ENCODE results near the gene VAMP3.
A peak's percentile ranks its signal among the peaks of the same experiment; 100 is the strongest.

Gene VAMP3, protein sequence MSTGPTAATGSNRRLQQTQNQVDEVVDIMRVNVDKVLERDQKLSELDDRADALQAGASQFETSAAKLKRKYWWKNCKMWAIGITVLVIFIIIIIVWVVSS

DNA sequence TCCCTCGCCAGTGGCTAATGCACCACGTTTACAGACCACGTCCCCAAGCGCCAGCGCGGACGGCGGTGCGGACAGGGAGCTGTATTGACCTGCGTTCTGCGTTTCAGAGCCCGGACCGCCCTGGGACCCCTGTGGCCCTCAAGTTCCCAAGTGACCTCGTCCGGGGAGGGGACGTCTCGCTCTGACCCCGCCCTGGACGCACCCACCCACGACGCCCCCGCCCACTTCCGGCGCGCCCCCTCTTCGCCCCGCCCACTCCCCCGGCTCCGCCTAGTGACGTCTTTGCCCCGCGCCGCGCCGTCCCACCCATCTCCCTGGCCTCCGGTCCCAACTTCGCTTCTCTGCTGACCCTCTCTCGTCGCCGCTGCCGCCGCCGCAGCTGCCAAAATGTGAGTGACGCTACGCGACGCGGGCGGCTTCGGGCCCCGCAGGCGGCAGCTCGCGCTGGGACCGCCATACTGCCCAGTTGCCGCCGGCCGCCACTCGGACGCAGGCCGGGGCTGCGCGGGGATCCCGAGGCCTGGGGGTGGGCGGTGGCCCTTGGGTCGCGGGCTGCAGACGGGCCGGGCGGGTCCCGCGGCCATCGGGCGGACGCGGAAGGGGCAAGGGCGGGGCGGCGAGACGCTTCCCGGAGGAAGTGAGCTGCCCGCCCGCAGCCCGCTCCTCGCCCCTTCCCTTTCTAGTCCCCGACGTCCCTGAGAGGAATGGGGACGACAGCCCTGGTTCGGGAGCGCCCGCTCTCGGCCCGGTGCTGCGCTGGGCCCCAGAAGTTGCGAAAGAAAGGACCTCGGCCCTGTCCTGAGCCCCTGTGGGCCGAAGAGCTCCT lies at the start of gene VAMP3:
Gene VAMP3, plus strand, starts transcription at position 300 of the 826 bp plus-strand sequence. Its CDS starts 88 bp downstream, at position 388.
- Histone ChIP-seq H3K79me2 (ENCODE audit: insufficient read depth, low read length) (peaks cover 31% of the 10 kb centered on the region), H2AFZ (ENCODE audit: low read depth, low read length) (peak within 1 kb of the TSS; percentile 99), H4K20me1 (ENCODE audit: insufficient read depth, low read length) (peaks cover 2% of the 10 kb centered on the region; the same call in 1 of the 2 replicates), H3K4me2 (ENCODE audit: insufficient read depth, low read length) (peak within 1 kb of the TSS; percentile 79), H3K4me1 (ENCODE audit: insufficient read depth, low read length) (peaks cover 20% of the 10 kb centered on the region), H3K27ac (ENCODE audit: low read length) (peak within 1 kb of the TSS; percentile 53), H3K9me3 (ENCODE audit: insufficient read depth, low read length, severe bottlenecking) (no peaks in the 10 kb centered on the region), H3K4me3 (ENCODE audit: low read depth in 1 of 2, low read length in 2 of 2) (peak within 1 kb of the TSS; percentile 84 to 87; a peak in 3 of 4 replicates), H3K36me3 (ENCODE audit: insufficient read depth, low read length) (peaks cover 17% of the 10 kb centered on the region), H3K27me3 (ENCODE audit: insufficient read depth, low read length, poor library complexity) (no peaks in the 10 kb centered on the region), H3K9ac (ENCODE audit: low read depth, low read length) (peak within 1 kb of the TSS; percentile 90)
- DNase-seq (peak; percentile 75), ATAC-seq (ENCODE audit: insufficient read depth, low read depth) (peak; percentile 86)
- TF ChIP-seq, protein P1, sequence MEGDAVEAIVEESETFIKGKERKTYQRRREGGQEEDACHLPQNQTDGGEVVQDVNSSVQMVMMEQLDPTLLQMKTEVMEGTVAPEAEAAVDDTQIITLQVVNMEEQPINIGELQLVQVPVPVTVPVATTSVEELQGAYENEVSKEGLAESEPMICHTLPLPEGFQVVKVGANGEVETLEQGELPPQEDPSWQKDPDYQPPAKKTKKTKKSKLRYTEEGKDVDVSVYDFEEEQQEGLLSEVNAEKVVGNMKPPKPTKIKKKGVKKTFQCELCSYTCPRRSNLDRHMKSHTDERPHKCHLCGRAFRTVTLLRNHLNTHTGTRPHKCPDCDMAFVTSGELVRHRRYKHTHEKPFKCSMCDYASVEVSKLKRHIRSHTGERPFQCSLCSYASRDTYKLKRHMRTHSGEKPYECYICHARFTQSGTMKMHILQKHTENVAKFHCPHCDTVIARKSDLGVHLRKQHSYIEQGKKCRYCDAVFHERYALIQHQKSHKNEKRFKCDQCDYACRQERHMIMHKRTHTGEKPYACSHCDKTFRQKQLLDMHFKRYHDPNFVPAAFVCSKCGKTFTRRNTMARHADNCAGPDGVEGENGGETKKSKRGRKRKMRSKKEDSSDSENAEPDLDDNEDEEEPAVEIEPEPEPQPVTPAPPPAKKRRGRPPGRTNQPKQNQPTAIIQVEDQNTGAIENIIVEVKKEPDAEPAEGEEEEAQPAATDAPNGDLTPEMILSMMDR (IDR thresholded peaks at IDR 0.05; ENCODE audit: borderline replicate concordance, extremely low read depth, low read length, poor library complexity, severe bottlenecking) = no peak
- TF ChIP-seq EZH2 (IDR thresholded peaks at IDR 0.05; ENCODE audit: borderline replicate concordance, low read depth, low read length, severe bottlenecking) = no peak

DNA sequence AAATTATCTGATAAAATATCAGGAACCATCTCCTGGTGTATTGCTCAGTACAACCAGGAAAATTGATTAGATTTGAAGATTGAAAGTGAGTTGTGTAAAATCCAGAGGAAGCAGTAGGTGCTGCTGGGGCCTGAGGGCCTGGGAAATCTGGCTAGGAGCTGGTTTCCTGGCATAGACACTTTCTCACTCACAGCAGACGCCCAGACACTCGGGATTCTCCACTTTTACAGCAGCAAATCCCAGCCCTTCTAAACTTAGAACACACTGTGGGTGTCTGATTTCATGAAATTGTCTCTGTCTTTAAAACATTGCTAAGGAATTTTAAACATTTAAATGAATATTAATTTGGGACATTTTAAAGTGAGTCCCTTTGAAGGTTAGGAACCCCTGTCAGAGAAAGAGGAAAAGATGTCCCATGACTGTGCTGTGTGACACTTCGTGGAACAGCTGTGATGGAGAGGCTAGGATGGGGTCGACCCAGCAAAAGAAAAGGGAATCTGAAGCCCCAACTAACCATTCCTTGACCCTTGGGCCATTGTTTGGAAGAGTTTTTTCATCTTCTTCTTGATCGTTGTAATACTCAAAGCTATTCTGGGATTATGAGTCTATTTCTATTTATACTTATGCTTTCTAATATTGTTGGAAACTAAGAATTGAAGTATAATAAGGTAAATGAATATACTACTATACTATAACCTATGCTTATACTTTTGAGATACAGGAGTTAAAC lies 49.0 kb upstream of the VAMP3 start:
- Histone ChIP-seq H3K9me3 (ENCODE audit: insufficient read depth, low read length, severe bottlenecking) (no peaks in the 10 kb centered on the region), H2AFZ (ENCODE audit: low read depth, low read length) (no peak overlapping the region)

DNA sequence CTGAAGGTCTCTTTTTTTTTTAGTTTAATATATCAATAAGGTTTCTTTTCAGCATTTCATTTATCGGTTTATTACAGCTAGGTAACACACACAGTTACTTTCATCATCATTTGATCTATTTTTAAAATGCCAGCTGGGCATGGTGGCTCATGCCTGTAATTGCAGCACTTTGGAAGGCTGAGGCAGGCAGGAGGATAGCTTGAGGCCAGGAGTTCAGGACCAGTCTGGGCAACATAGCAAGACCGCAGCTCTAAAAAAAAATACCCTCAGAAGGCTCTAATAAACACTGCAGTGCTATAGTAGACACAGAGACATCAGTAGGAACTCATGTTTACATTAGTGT lies 48.5 kb upstream of the VAMP3 start:
- no peak overlapping the region for H3K9ac ChIP-seq (ENCODE audit: low read depth, low read length)
- no peaks in the 10 kb centered on the region for H3K9me3 ChIP-seq (ENCODE audit: insufficient read depth, low read length, severe bottlenecking)
- H3K27me3 ChIP-seq (ENCODE audit: insufficient read depth, low read length, poor library complexity) = peaks cover 39% of the 10 kb centered on the region
- no peak overlapping the region for H3K4me2 ChIP-seq (ENCODE audit: insufficient read depth, low read length)
- no peak overlapping the region for H3K27ac ChIP-seq (ENCODE audit: low read length)
- no peak overlapping the region for H2AFZ ChIP-seq (ENCODE audit: low read depth, low read length)
- TF ChIP-seq, protein P1 (IDR thresholded peaks at IDR 0.05; ENCODE audit: borderline replicate concordance, extremely low read depth, low read length, poor library complexity, severe bottlenecking) = no peak
- TF ChIP-seq EZH2 (IDR thresholded peaks at IDR 0.05; ENCODE audit: borderline replicate concordance, low read depth, low read length, severe bottlenecking) = no peak
- DNase-seq = no peak
- no peaks in the 10 kb centered on the region for H3K79me2 ChIP-seq (ENCODE audit: insufficient read depth, low read length)
- no peaks in the 10 kb centered on the region for H3K4me1 ChIP-seq (ENCODE audit: insufficient read depth, low read length)
- no peak overlapping the region for H3K4me3 ChIP-seq (ENCODE audit: low read depth in 1 of 2, low read length in 2 of 2)
- H3K36me3 ChIP-seq (ENCODE audit: insufficient read depth, low read length) = no peaks in the 10 kb centered on the region
- H4K20me1 ChIP-seq (ENCODE audit: insufficient read depth, low read length) = no peaks in the 10 kb centered on the region
- no peak for ATAC-seq (ENCODE audit: insufficient read depth, low read depth)

More for the DNA sequence above, 49.0 kb upstream of the VAMP3 start:
- no peaks in the 10 kb centered on the region for H3K79me2 ChIP-seq (ENCODE audit: insufficient read depth, low read length)
- no peak overlapping the region for H3K4me3 ChIP-seq (ENCODE audit: low read depth in 1 of 2, low read length in 2 of 2)
- TF ChIP-seq, protein P1 (IDR thresholded peaks at IDR 0.05; ENCODE audit: borderline replicate concordance, extremely low read depth, low read length, poor library complexity, severe bottlenecking) = no peak
- TF ChIP-seq EZH2 (IDR thresholded peaks at IDR 0.05; ENCODE audit: borderline replicate concordance, low read depth, low read length, severe bottlenecking) = no peak
- ATAC-seq (ENCODE audit: insufficient read depth, low read depth) = no peak
- H3K27ac ChIP-seq (ENCODE audit: low read length) = no peak overlapping the region
- H3K4me2 ChIP-seq (ENCODE audit: insufficient read depth, low read length) = no peak overlapping the region
- H3K36me3 ChIP-seq (ENCODE audit: insufficient read depth, low read length) = no peaks in the 10 kb centered on the region
- H3K4me1 ChIP-seq (ENCODE audit: insufficient read depth, low read length) = no peaks in the 10 kb centered on the region
- H4K20me1 ChIP-seq (ENCODE audit: insufficient read depth, low read length) = no peaks in the 10 kb centered on the region
- H3K27me3 ChIP-seq (ENCODE audit: insufficient read depth, low read length, poor library complexity) = peaks cover 39% of the 10 kb centered on the region
- DNase-seq = no peak
- H3K9ac ChIP-seq (ENCODE audit: low read depth, low read length) = no peak overlapping the region
